GM21390 (cell line): ENCODE data around the gene NACC1.
A peak's percentile ranks its signal among the peaks of the same experiment; 100 is the strongest.

ENCODE experiments used
- ATAC-seq: cut with Tn5 transposase; IDR thresholded peaks from one replicate; pipeline ENCODE4 v1.9.1; 2021; ENCODE audit not compliant: unreplicated experiment

NACC1 gene

GRCh38 chr19:13117772-13118423, at the start of gene NACC1:
Gene NACC1, plus strand, starts transcription at chr19:13118264. Its CDS starts 16,944 bp downstream, at chr19:13135208.
- peak; percentile 55 for ATAC-seq

- ATAC-seq: no peak
Measured at GRCh38 chr19:13069415-13070359, 48.4 kb upstream of the NACC1 start.

- no peak for ATAC-seq
Measured at GRCh38 chr19:13070425-13071140, 47.5 kb upstream of the NACC1 start.

- no peak for ATAC-seq
Measured at GRCh38 chr19:13071444-13072187, 46.4 kb upstream of the NACC1 start.

GRCh38 chr19:13072188-13072908, 45.7 kb upstream of the NACC1 start:
- no peak for ATAC-seq

- ATAC-seq: no peak
Measured at GRCh38 chr19:13073263-13073662, 44.8 kb upstream of the NACC1 start.

GRCh38 chr19:13074378-13074777, 43.7 kb upstream of the NACC1 start:
- no peak for ATAC-seq

- no peak for ATAC-seq
Measured at GRCh38 chr19:13076320-13076719, 41.7 kb upstream of the NACC1 start.

- ATAC-seq: no peak
Measured at GRCh38 chr19:13076787-13077186, 41.3 kb upstream of the NACC1 start.

GRCh38 chr19:13077240-13077639, 40.8 kb upstream of the NACC1 start:
- ATAC-seq: no peak

- ATAC-seq: no peak
Measured at GRCh38 chr19:13078381-13078780, 39.7 kb upstream of the NACC1 start.

GRCh38 chr19:13078897-13079541, 39.0 kb upstream of the NACC1 start:
- ATAC-seq: no peak

- ATAC-seq: no peak
Measured at GRCh38 chr19:13079542-13079986, 38.5 kb upstream of the NACC1 start.

- ATAC-seq: no peak
Measured at GRCh38 chr19:13082192-13083007, 35.7 kb upstream of the NACC1 start.

- no peak for ATAC-seq
Measured at GRCh38 chr19:13083008-13083404, 35.1 kb upstream of the NACC1 start.

GRCh38 chr19:13083627-13084026, 34.4 kb upstream of the NACC1 start:
- ATAC-seq: no peak

- ATAC-seq: no peak
Measured at GRCh38 chr19:13085666-13086065, 32.4 kb upstream of the NACC1 start.

GRCh38 chr19:13086341-13086740, 31.7 kb upstream of the NACC1 start:
- ATAC-seq: no peak

GRCh38 chr19:13087295-13087694, 30.8 kb upstream of the NACC1 start:
- no peak for ATAC-seq
